IPS-18a (cell line): ENCODE measurements around the gene STRBP.
"Not testable (repeated sequence)": the region's sequence is repeated elsewhere in the genome, so short reads cannot be mapped to it uniquely, and the experiment has no call there.

ENCODE experiments used
- H3K27ac ChIP-seq: one replicate; pipeline ENCODE4 v1.5.1; 2013; ENCODE audit warnings: low read length
- H3K27me3 ChIP-seq: one replicate; pipeline ENCODE4 v1.6.1; 2013; ENCODE audit warnings: mild to moderate bottlenecking, low read length; ENCODE audit not compliant: control insufficient read depth, insufficient read depth
- H3K36me3 ChIP-seq: one replicate; pipeline ENCODE4 v1.6.1; 2013; ENCODE audit warnings: low read depth, low read length; ENCODE audit not compliant: control insufficient read depth
- H3K4me1 ChIP-seq: one replicate; pipeline ENCODE4 v1.6.1; 2013; ENCODE audit warnings: low read depth, low read length; ENCODE audit not compliant: control insufficient read depth
- H3K4me3 ChIP-seq: one replicate; pipeline ENCODE4 v1.5.1; 2013; ENCODE audit warnings: low read length
- H3K9ac ChIP-seq: one replicate; pipeline ENCODE4 v1.6.1; 2013; ENCODE audit warnings: mild to moderate bottlenecking, low read length, moderate library complexity
- H3K9me3 ChIP-seq: one replicate; pipeline ENCODE4 v1.6.1; 2013; ENCODE audit warnings: low read depth, low read length; ENCODE audit not compliant: control insufficient read depth

The STRBP gene

GRCh38 chr9:123281659-123282350 is 13.4 kb upstream of the STRBP start:
- Histone ChIP-seq H3K36me3 (no peaks in the 10 kb centered on the region), H3K4me3 (no peak overlapping the region), H3K27ac (no peak overlapping the region), H3K4me1 (no peaks in the 10 kb centered on the region), H3K9me3 (no peaks in the 10 kb centered on the region), H3K27me3 (no peaks in the 10 kb centered on the region), H3K9ac (no peak overlapping the region)

GRCh38 chr9:123278879-123279493 is 10.6 kb upstream of the STRBP start:
- H3K27me3 ChIP-seq, H3K9me3 ChIP-seq, H3K4me1 ChIP-seq, H3K9ac ChIP-seq, H3K4me3 ChIP-seq, H3K36me3 ChIP-seq, H3K27ac ChIP-seq: not testable (repeated sequence)

GRCh38 chr9:123278361-123278760 is 10.0 kb upstream of the STRBP start:
- H3K27me3 ChIP-seq = no peaks in the 10 kb centered on the region
- peaks cover 8% of the 10 kb centered on the region for H3K4me1 ChIP-seq
- no peak overlapping the region for H3K9ac ChIP-seq
- H3K36me3 ChIP-seq = no peaks in the 10 kb centered on the region
- H3K9me3 ChIP-seq = no peaks in the 10 kb centered on the region
- no peak overlapping the region for H3K4me3 ChIP-seq
- H3K27ac ChIP-seq = no peak overlapping the region

- no peak overlapping the region for H3K4me3 ChIP-seq
- no peak overlapping the region for H3K27ac ChIP-seq
- no peaks in the 10 kb centered on the region for H3K27me3 ChIP-seq
- H3K9me3 ChIP-seq = no peaks in the 10 kb centered on the region
- H3K36me3 ChIP-seq = no peaks in the 10 kb centered on the region
- no peak overlapping the region for H3K9ac ChIP-seq
- peaks cover 8% of the 10 kb centered on the region for H3K4me1 ChIP-seq
Observed at GRCh38 chr9:123276551-123276950, 8.2 kb upstream of the STRBP start.

GRCh38 chr9:123271133-123271532 is 2.7 kb upstream of the STRBP start:
- H3K4me1 ChIP-seq = peaks cover 12% of the 10 kb centered on the region
- H3K27ac ChIP-seq, H3K9ac ChIP-seq, H3K4me3 ChIP-seq, H3K9me3 ChIP-seq, H3K36me3 ChIP-seq: not testable (repeated sequence)
- peaks cover 10% of the 10 kb centered on the region for H3K27me3 ChIP-seq

GRCh38 chr9:123269281-123269680 is 895 bp upstream of the STRBP start:
- Histone ChIP-seq H3K9me3 (no peaks in the 10 kb centered on the region), H3K4me1 (peaks cover 4% of the 10 kb centered on the region), H3K36me3 (no peaks in the 10 kb centered on the region), H3K9ac (no peak overlapping the region), H3K4me3 (peak overlapping the region; percentile 63), H3K27ac (no peak overlapping the region), H3K27me3 (peaks cover 10% of the 10 kb centered on the region)

GRCh38 chr9:123268199-123268464 is 254 bp downstream of the STRBP start:
- Histone ChIP-seq H3K9ac (peak overlapping the region; percentile 54), H3K27me3 (peaks cover 10% of the 10 kb centered on the region), H3K4me3 (peak overlapping the region; percentile 66), H3K4me1 (peaks cover 4% of the 10 kb centered on the region), H3K9me3 (no peaks in the 10 kb centered on the region), H3K36me3 (no peaks in the 10 kb centered on the region), H3K27ac (no peak overlapping the region)

GRCh38 chr9:123267481-123268198 is 746 bp downstream of the STRBP start:
- Histone ChIP-seq H3K4me1 (peaks cover 5% of the 10 kb centered on the region), H3K9me3 (no peaks in the 10 kb centered on the region), H3K27me3 (peaks cover 10% of the 10 kb centered on the region), H3K4me3 (peak overlapping the region; percentile 66), H3K36me3 (no peaks in the 10 kb centered on the region), H3K27ac (no peak overlapping the region), H3K9ac (peak overlapping the region; percentile 54)

- Histone ChIP-seq H3K4me1 (peaks cover 12% of the 10 kb centered on the region), H3K9me3 (no peaks in the 10 kb centered on the region), H3K4me3 (peak overlapping the region; percentile 66), H3K36me3 (no peaks in the 10 kb centered on the region), H3K9ac (no peak overlapping the region), H3K27ac (no peak overlapping the region), H3K27me3 (peaks cover 10% of the 10 kb centered on the region)
Observed at GRCh38 chr9:123266655-123267399, 1.6 kb downstream of the STRBP start.

GRCh38 chr9:123265833-123266232 is 2.6 kb downstream of the STRBP start:
- Histone ChIP-seq H3K27ac (no peak overlapping the region), H3K9ac (no peak overlapping the region), H3K4me3 (no peak overlapping the region), H3K4me1 (peaks cover 12% of the 10 kb centered on the region), H3K36me3 (no peaks in the 10 kb centered on the region), H3K9me3 (no peaks in the 10 kb centered on the region), H3K27me3 (peaks cover 10% of the 10 kb centered on the region)

- Histone ChIP-seq H3K4me1 (peaks cover 12% of the 10 kb centered on the region), H3K36me3 (no peaks in the 10 kb centered on the region), H3K9ac (no peak overlapping the region), H3K9me3 (no peaks in the 10 kb centered on the region), H3K4me3 (no peak overlapping the region), H3K27ac (no peak overlapping the region), H3K27me3 (no peaks in the 10 kb centered on the region)
Observed at GRCh38 chr9:123263227-123263626, 5.2 kb downstream of the STRBP start.
